ENCODE results near the gene KRT38. TPM values are rescaled to one million over a fixed set of nuclear protein-coding genes. Genes with fewer than 3 reads are reported as not detected.

Gene KRT38
- total RNA-seq, 2 donors from 2014 or later, result not detected

- H3K9me3 ChIP-seq, result peaks cover 0 to 24% of the 10 kb centered on the region in 2 donors
- TF ChIP-seq CTCF (IDR thresholded peaks at IDR 0.05), result no peak
- no peaks in the 10 kb centered on the region for H3K36me3 ChIP-seq
- no peaks in the 10 kb centered on the region for H3K4me1 ChIP-seq
- H3K27me3 ChIP-seq, result peaks cover 0 to 2% of the 10 kb centered on the region in 2 donors
- H3K4me3 ChIP-seq, result no peak overlapping the region
- H3K27ac ChIP-seq, result no peak overlapping the region
- DNase-seq (ENCODE audit: low spot score), result no peak
Measured at GRCh38 chr17:41449008-41449407, 8.2 kb upstream of the KRT38 start.

- no peak overlapping the region for H3K4me3 ChIP-seq
- no peak for TF ChIP-seq CTCF (IDR thresholded peaks at IDR 0.05)
- peaks cover 0 to 2% of the 10 kb centered on the region in 2 donors for H3K27me3 ChIP-seq
- no peaks in the 10 kb centered on the region for H3K36me3 ChIP-seq
- H3K4me1 ChIP-seq, result no peaks in the 10 kb centered on the region
- H3K27ac ChIP-seq, result no peak overlapping the region
- peaks cover 0 to 24% of the 10 kb centered on the region in 2 donors for H3K9me3 ChIP-seq
- no peak for DNase-seq (ENCODE audit: low spot score)
Measured at GRCh38 chr17:41448506-41448905, 7.7 kb upstream of the KRT38 start.

GRCh38 chr17:41446806-41447205 lies 6.0 kb upstream of the KRT38 start:
- no peak for DNase-seq (ENCODE audit: low spot score)
- Histone ChIP-seq H3K27ac (no peak overlapping the region), H3K4me1 (no peaks in the 10 kb centered on the region), H3K36me3 (no peaks in the 10 kb centered on the region), H3K9me3 (peaks cover 0 to 17% of the 10 kb centered on the region in 2 donors), H3K4me3 (no peak overlapping the region), H3K27me3 (peaks cover 0 to 2% of the 10 kb centered on the region in 2 donors)
- TF ChIP-seq CTCF (IDR thresholded peaks at IDR 0.05), result no peak

GRCh38 chr17:41444640-41445039 lies 3.9 kb upstream of the KRT38 start:
- no peaks in the 10 kb centered on the region for H3K36me3 ChIP-seq
- H3K9me3 ChIP-seq, result peaks cover 0 to 8% of the 10 kb centered on the region in 2 donors
- H3K4me3 ChIP-seq, result no peak overlapping the region
- no peak overlapping the region for H3K27ac ChIP-seq
- TF ChIP-seq CTCF (IDR thresholded peaks at IDR 0.05), result no peak
- H3K27me3 ChIP-seq, result peaks cover 0 to 2% of the 10 kb centered on the region in 2 donors
- H3K4me1 ChIP-seq, result no peaks in the 10 kb centered on the region
- DNase-seq (ENCODE audit: low spot score), result no peak

GRCh38 chr17:41444186-41444585 lies 3.4 kb upstream of the KRT38 start:
- no peak for TF ChIP-seq CTCF (IDR thresholded peaks at IDR 0.05)
- H3K4me1 ChIP-seq, result no peaks in the 10 kb centered on the region
- no peak for DNase-seq (ENCODE audit: low spot score)
- H3K9me3 ChIP-seq, result peaks cover 0 to 8% of the 10 kb centered on the region in 2 donors
- no peak overlapping the region for H3K27ac ChIP-seq
- H3K4me3 ChIP-seq, result no peak overlapping the region
- H3K27me3 ChIP-seq, result peaks cover 0 to 2% of the 10 kb centered on the region in 2 donors
- H3K36me3 ChIP-seq, result no peaks in the 10 kb centered on the region

GRCh38 chr17:41442739-41443138 lies 2.0 kb upstream of the KRT38 start:
- H3K27ac ChIP-seq, result no peak overlapping the region
- no peaks in the 10 kb centered on the region for H3K4me1 ChIP-seq
- no peak overlapping the region for H3K4me3 ChIP-seq
- no peak for TF ChIP-seq CTCF (IDR thresholded peaks at IDR 0.05)
- H3K27me3 ChIP-seq, result peaks cover 0 to 2% of the 10 kb centered on the region in 2 donors
- DNase-seq (ENCODE audit: low spot score), result no peak
- peaks cover 0 to 8% of the 10 kb centered on the region in 2 donors for H3K9me3 ChIP-seq
- no peaks in the 10 kb centered on the region for H3K36me3 ChIP-seq

All from right atrium auricular region (tissue), 2 donors.